Pancreas (tissue), 10 donors: ENCODE measurements around the gene APLNR. TPM values are rescaled to one million over a fixed set of nuclear protein-coding genes. Genes with fewer than 3 reads are reported as not detected.
A peak's percentile ranks its signal among the peaks of the same experiment; 100 is the strongest.

Source experiments
- ATAC-seq, 4 donors: fragments of 200-7000 bp; cut with Tn5 transposase; one replicate each; pipeline versions ENCODE4 v1.8.0 to v1.9.1; 2020; ENCODE audit warnings: mild to moderate bottlenecking in 4 of 4, moderate library complexity in 4 of 4
- DNase-seq, 6 donors: peaks; one replicate each; pipeline ENCODE4 v3.0.0-alpha.2; 2020
- FAIRE-seq: peaks from 2 replicates; lab custom pipeline; 2012; peaks lifted over from hg19 to GRCh38; lab: Jason Lieb, UNC
- H3K27ac ChIP-seq, 4 donors: fragments of 200-600 bp; sonication (generic); 1 replicate in 3 of 4; 2 replicates in 1 of 4; pipeline versions ENCODE4 v1.5.0 to v1.8.0; 2020
- H3K27me3 ChIP-seq, 4 donors: fragments of 200-600 bp; one replicate each; pipeline ENCODE4 v1.8.0; 2021
- H3K36me3 ChIP-seq, 3 donors: fragments of 200-600 bp; sonication (generic) in 1 of 3; one replicate each; pipeline versions ENCODE4 v1.5.0 to v1.8.0; 2020 to 2021
- H3K4me1 ChIP-seq, 3 donors: fragments of 200-600 bp; one replicate each; pipeline ENCODE4 v1.8.0; 2021
- H3K4me3 ChIP-seq, 4 donors: fragments of 200-600 bp; sonication (generic) in 2 of 4; one replicate each; pipeline versions ENCODE4 v1.5.0 to v1.8.0; 2020 to 2021
- H3K9me3 ChIP-seq, 4 donors: fragments of 200-600 bp; one replicate each; pipeline ENCODE4 v1.8.0; 2021
- CTCF ChIP-seq, 4 donors: fragments of 200-600 bp; sonication (generic) in 3 of 4; IDR thresholded peaks; one replicate each; pipeline versions ENCODE4 v1.5.0 to v1.8.0; 2021; ENCODE audit warnings: antibody characterized with exemption in 4 of 4
- WGBS, 2 donors: extraction: QIAGEN DNeasy Blood & Tissue Kit; methylation state at CpG; one replicate each; pipeline ENCODE4 v1.1.7; 2013; 5-methylcytosine and 5-hydroxymethylcytosine counted together
- intact Hi-C, 3 donors: fragments of 100-400 bp; cut with DNase I; formaldehyde crosslinking; loops; one replicate each; pipeline versions ENCODE4 v1.11.1 to v1.14.2; 2022
- polyA plus RNA-seq, 2 donors: library from polyadenylated mRNA; stranded (reverse); fragments of 200-250 nt; gene quantifications; one replicate each; pipeline ENCODE4 v1.2.3, GENCODE V29; 2013
- total RNA-seq, 6 donors: library from RNA; stranded (reverse); fragmentation: NEBNext Ultra II Directional in 4 of 6; extraction: Animal tissue kit (Norgen Biotek cat#: 25700) in 4 of 6; gene quantifications; one replicate each; pipeline versions ENCODE4 v1.2.1 to v1.2.4, GENCODE V29; 2021 to 2023
- donor health status: healthy with polysubstance abuse.
- donor health status: DM: no; HTN: no; CAD: no; lungs with moderate emphysema.
- donor health status: DM: no; HTN: no; CAD: no.
- donor health status: control.
- donor health status: control.
- donor health status: Bipolar disorder and iron deficiency.
- donor health status: DM: yes; HTN: yes; CAD: no.
- donor health status: DM: no; HTN: no; CAD: no.
- donor health status: DM: no; HTN: no; CAD: no.
- donor health status: DM: yes; HTN: yes; CAD: no.

The APLNR gene
- total and polyA plus RNA-seq, 8 donors, result 0.19 to 7.3 (median 1.2) TPM

- Histone ChIP-seq H3K27me3 (no peaks in the 10 kb centered on the region), H3K36me3 (no peaks in the 10 kb centered on the region), H3K27ac (no peak overlapping the region), H3K4me3 (no peak overlapping the region), H3K4me1 (no peaks in the 10 kb centered on the region), H3K9me3 (no peaks in the 10 kb centered on the region)
- ATAC-seq, result no peak
- TF ChIP-seq CTCF (IDR thresholded peaks at IDR 0.05), result no peak
- FAIRE-seq, result no peak
- 28 to 30% methylated on average over 7 of the region's 7 CpGs for WGBS, 2 donors
- intact Hi-C loops, result no loop called here
- DNase-seq, result no peak
These were observed 26.3 kb downstream of the APLNR start for GRCh38 chr11:57210781-57211180.

GRCh38 chr11:57207168-57207567 is 29.9 kb downstream of the APLNR start:
- DNase-seq, result no peak
- no peaks in the 10 kb centered on the region for H3K4me1 ChIP-seq
- no peaks in the 10 kb centered on the region for H3K9me3 ChIP-seq
- no peak overlapping the region for H3K4me3 ChIP-seq
- H3K36me3 ChIP-seq, result no peaks in the 10 kb centered on the region
- 76 to 78% methylated on average over 6 of the region's 6 CpGs for WGBS, 2 donors
- H3K27ac ChIP-seq, result no peak overlapping the region
- ATAC-seq, result no peak
- no peaks in the 10 kb centered on the region for H3K27me3 ChIP-seq
- intact Hi-C loops, result no loop called here
- TF ChIP-seq CTCF (IDR thresholded peaks at IDR 0.05), result no peak
- FAIRE-seq, result no peak

GRCh38 chr11:57205041-57205641 is 31.9 kb downstream of the APLNR start:
- TF ChIP-seq CTCF (IDR thresholded peaks at IDR 0.05), result no peak
- intact Hi-C loops, result no loop called here
- Histone ChIP-seq H3K27ac (no peak overlapping the region), H3K4me1 (no peaks in the 10 kb centered on the region), H3K4me3 (no peak overlapping the region), H3K27me3 (no peaks in the 10 kb centered on the region), H3K9me3 (no peaks in the 10 kb centered on the region), H3K36me3 (no peaks in the 10 kb centered on the region)
- 39 to 46% methylated on average over 3 of the region's 3 CpGs for WGBS, 2 donors
- ATAC-seq (peak in 1 of 4 donors; percentile 14), DNase-seq (no peak), FAIRE-seq (no peak)

GRCh38 chr11:57203882-57204480 is 33.1 kb downstream of the APLNR start:
- Histone ChIP-seq H3K4me3 (no peak overlapping the region), H3K27me3 (no peaks in the 10 kb centered on the region), H3K4me1 (no peaks in the 10 kb centered on the region), H3K27ac (no peak overlapping the region), H3K9me3 (no peaks in the 10 kb centered on the region), H3K36me3 (no peaks in the 10 kb centered on the region)
- no peak for DNase-seq
- TF ChIP-seq CTCF (IDR thresholded peaks at IDR 0.05), result no peak
- intact Hi-C loops, result no loop called here
- 52 to 56% methylated on average over 7 of the region's 7 CpGs for WGBS, 2 donors
- ATAC-seq, result no peak
- no peak for FAIRE-seq

GRCh38 chr11:57203359-57203758 is 33.7 kb downstream of the APLNR start:
- Histone ChIP-seq H3K27ac (no peak overlapping the region), H3K4me1 (no peaks in the 10 kb centered on the region), H3K9me3 (no peaks in the 10 kb centered on the region), H3K36me3 (no peaks in the 10 kb centered on the region), H3K27me3 (no peaks in the 10 kb centered on the region), H3K4me3 (no peak overlapping the region)
- 31 to 34% methylated on average over 3 of the region's 3 CpGs for WGBS, 2 donors
- intact Hi-C loops, result no loop called here
- TF ChIP-seq CTCF (IDR thresholded peaks at IDR 0.05), result no peak
- FAIRE-seq (no peak), ATAC-seq (peak in 3 of 4 donors; percentile 42 to 57 (median 50)), DNase-seq (peak in 3 of 6 donors; percentile 14 to 35 (median 21))
